Measurements from ENCODE around the gene ARID5A.

Gene ARID5A

GRCh38 chr2:96542357-96542977 is 5.9 kb downstream of the ARID5A start:
- DNase-seq (ENCODE audit: low read depth): no peak
- no peak overlapping the region for H3K4me3 ChIP-seq (ENCODE audit: low read depth, low read length)
- TF ChIP-seq CTCF (conservative IDR thresholded peaks at IDR 0.05; ENCODE audit: low read depth, low read length): no peak

GRCh38 chr2:96546321-96546720 is 9.8 kb downstream of the ARID5A start:
- no peak for DNase-seq (ENCODE audit: low read depth)
- TF ChIP-seq CTCF (conservative IDR thresholded peaks at IDR 0.05; ENCODE audit: low read depth, low read length): no peak
- no peak overlapping the region for H3K4me3 ChIP-seq (ENCODE audit: low read depth, low read length)

GRCh38 chr2:96546797-96547196 is 10.2 kb downstream of the ARID5A start:
- no peak for TF ChIP-seq CTCF (conservative IDR thresholded peaks at IDR 0.05; ENCODE audit: low read depth, low read length)
- no peak overlapping the region for H3K4me3 ChIP-seq (ENCODE audit: low read depth, low read length)
- no peak for DNase-seq (ENCODE audit: low read depth)

GRCh38 chr2:96547203-96547641 is 10.7 kb downstream of the ARID5A start:
- no peak overlapping the region for H3K4me3 ChIP-seq (ENCODE audit: low read depth, low read length)
- no peak for TF ChIP-seq CTCF (conservative IDR thresholded peaks at IDR 0.05; ENCODE audit: low read depth, low read length)
- no peak for DNase-seq (ENCODE audit: low read depth)

GRCh38 chr2:96547731-96548171 is 11.2 kb downstream of the ARID5A start:
- peak; percentile 43 for DNase-seq (ENCODE audit: low read depth)
- TF ChIP-seq CTCF (conservative IDR thresholded peaks at IDR 0.05; ENCODE audit: low read depth, low read length): peak; percentile 14
- H3K4me3 ChIP-seq (ENCODE audit: low read depth, low read length): no peak overlapping the region

- no peak overlapping the region for H3K4me3 ChIP-seq (ENCODE audit: low read depth, low read length)
- no peak for DNase-seq (ENCODE audit: low read depth)
- TF ChIP-seq CTCF (conservative IDR thresholded peaks at IDR 0.05; ENCODE audit: low read depth, low read length): no peak
Measured at GRCh38 chr2:96548558-96549465, 12.3 kb downstream of the ARID5A start.

Data from choroid plexus epithelial cell (primary cell).